ENCODE data around the gene SGF29.
"Not testable (repeated sequence)": the region's sequence is repeated elsewhere in the genome, so short reads cannot be mapped to it uniquely, and the experiment has no call there.

DNA sequence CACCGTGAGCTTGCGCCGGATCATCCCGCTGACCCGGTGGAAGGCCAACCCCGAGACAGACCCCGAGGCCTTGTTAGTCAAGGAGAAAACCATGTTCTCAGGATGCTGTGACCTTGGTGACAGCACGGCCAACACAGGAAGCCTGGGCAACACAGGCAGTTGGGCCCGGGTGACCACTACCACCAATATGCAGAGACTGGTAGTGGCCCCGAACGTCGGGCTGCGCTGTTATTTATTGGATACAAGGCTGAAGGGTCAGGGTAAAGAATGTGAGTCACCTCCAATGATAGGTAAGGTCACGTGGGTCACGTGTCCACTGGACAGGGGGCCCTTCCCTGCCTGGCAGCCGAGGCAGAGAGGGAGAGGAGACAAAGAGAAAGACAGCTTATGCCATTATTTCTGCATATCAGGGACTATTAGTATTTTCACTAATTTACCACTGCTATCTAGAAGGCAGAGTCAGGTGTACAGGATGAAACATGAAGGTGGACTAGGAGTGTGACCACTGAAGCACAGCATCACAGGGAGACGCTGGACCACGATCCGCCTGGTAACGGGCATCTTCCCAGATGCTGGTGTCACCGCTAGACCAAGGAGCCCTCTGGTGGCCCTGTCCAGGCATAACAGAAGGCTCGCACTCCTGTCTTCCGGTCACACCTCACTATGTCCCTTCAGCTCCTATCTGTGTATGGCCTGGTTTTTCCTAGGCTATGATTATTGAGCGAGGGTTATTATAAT, 61.9 kb downstream of the SGF29 start:
- TF ChIP-seq, protein P1, sequence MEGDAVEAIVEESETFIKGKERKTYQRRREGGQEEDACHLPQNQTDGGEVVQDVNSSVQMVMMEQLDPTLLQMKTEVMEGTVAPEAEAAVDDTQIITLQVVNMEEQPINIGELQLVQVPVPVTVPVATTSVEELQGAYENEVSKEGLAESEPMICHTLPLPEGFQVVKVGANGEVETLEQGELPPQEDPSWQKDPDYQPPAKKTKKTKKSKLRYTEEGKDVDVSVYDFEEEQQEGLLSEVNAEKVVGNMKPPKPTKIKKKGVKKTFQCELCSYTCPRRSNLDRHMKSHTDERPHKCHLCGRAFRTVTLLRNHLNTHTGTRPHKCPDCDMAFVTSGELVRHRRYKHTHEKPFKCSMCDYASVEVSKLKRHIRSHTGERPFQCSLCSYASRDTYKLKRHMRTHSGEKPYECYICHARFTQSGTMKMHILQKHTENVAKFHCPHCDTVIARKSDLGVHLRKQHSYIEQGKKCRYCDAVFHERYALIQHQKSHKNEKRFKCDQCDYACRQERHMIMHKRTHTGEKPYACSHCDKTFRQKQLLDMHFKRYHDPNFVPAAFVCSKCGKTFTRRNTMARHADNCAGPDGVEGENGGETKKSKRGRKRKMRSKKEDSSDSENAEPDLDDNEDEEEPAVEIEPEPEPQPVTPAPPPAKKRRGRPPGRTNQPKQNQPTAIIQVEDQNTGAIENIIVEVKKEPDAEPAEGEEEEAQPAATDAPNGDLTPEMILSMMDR (IDR thresholded peaks at IDR 0.05) = peak; percentile 37 to 72 (median 62)
- not testable (repeated sequence) for TF ChIP-seq POLR2A (IDR thresholded peaks at IDR 0.05)

All from esophagus squamous epithelium (tissue), 4 donors.